HEK293 (cell line): ENCODE measurements around the gene WIPI1.

Experiments used
- CTCF ChIA-PET: fragments of 350-600 bp; formaldehyde crosslinking; extraction: SDS; loops from one replicate; lab custom pipeline; 2021; ENCODE audit warnings: antibody characterized with exemption; lab: Yijun Ruan, JAX
- POLR2A ChIA-PET: fragments of 300-600 bp; formaldehyde crosslinking; extraction: SDS; loops from one replicate; lab custom pipeline; 2020; ENCODE audit warnings: antibody characterized with exemption, inconsistent platforms; lab: Yijun Ruan, JAX
- H3K27ac ChIP-seq: fragments of 200-500 bp; sonication (Bioruptor generic); 2 replicates; pipeline ENCODE4 v1.5.1; 2014; ENCODE audit warnings: low read depth, low read length, control low read depth, inconsistent platforms; ENCODE audit errors: extremely low read depth
- H3K36me3 ChIP-seq, 2 experiments: fragments of 200-500 bp in 1 of 2; sonication (Bioruptor generic) in 1 of 2; 1 replicate in 1 of 2; 2 replicates in 1 of 2; pipeline ENCODE4 v1.5.1; 2014 to 2017; ENCODE audit warnings: inconsistent platforms in 2 of 2, low read length in 2 of 2; ENCODE audit not compliant: control insufficient read depth in 2 of 2, insufficient read depth in 1 of 2
- H3K4me1 ChIP-seq: fragments of 200-500 bp; sonication (Bioruptor generic); 2 replicates; pipeline ENCODE4 v1.5.1; 2014; ENCODE audit warnings: mild to moderate bottlenecking, low read length, inconsistent platforms; ENCODE audit not compliant: control insufficient read depth, insufficient read depth
- H3K4me3 ChIP-seq: 2 replicates; pipeline ENCODE4 v1.5.1; 2011; ENCODE audit warnings: low read depth, mild to moderate bottlenecking, control low read depth, low read length, moderate library complexity
- H3K9me3 ChIP-seq: fragments of 200-500 bp; sonication (Bioruptor generic); 2 replicates; pipeline ENCODE4 v1.5.1; 2014; ENCODE audit warnings: low read depth, low read length, inconsistent platforms; ENCODE audit not compliant: control insufficient read depth, insufficient read depth
- GLIS2 ChIP-seq: fragments of 450-650 bp; formaldehyde crosslinking; IDR thresholded peaks from 2 replicates; pipeline ENCODE4 v1.5.1; 2016; ENCODE audit warnings: missing biosample characterization, missing genetic modification characterization
- REPIN1 ChIP-seq: fragments of 450-650 bp; formaldehyde crosslinking; IDR thresholded peaks from 2 replicates; pipeline ENCODE4 v1.5.1; 2017; ENCODE audit warnings: missing biosample characterization, missing genetic modification characterization, low read depth
- ZBTB17 ChIP-seq: fragments of 450-650 bp; formaldehyde crosslinking; IDR thresholded peaks from 2 replicates; pipeline ENCODE4 v1.5.1; 2016; ENCODE audit warnings: missing biosample characterization, missing genetic modification characterization
- ZNF10 ChIP-seq: fragments of 450-650 bp; formaldehyde crosslinking; IDR thresholded peaks from 2 replicates; pipeline ENCODE4 v1.5.1; 2017; ENCODE audit warnings: missing biosample characterization, missing genetic modification characterization
- ZNF121 ChIP-seq: fragments of 450-650 bp; formaldehyde crosslinking; IDR thresholded peaks from 2 replicates; pipeline ENCODE4 v1.5.1; 2016; ENCODE audit warnings: missing biosample characterization, missing genetic modification characterization
- ZNF138 ChIP-seq: fragments of 450-650 bp; formaldehyde crosslinking; IDR thresholded peaks from 2 replicates; pipeline ENCODE4 v1.5.1; 2016; ENCODE audit warnings: missing biosample characterization, missing genetic modification characterization, borderline replicate concordance
- ZNF157 ChIP-seq: fragments of 450-650 bp; formaldehyde crosslinking; IDR thresholded peaks from 2 replicates; pipeline ENCODE4 v1.5.1; 2016; ENCODE audit warnings: missing biosample characterization, missing genetic modification characterization
- ZNF175 ChIP-seq: fragments of 450-650 bp; formaldehyde crosslinking; IDR thresholded peaks from 2 replicates; pipeline ENCODE4 v1.5.1; 2016; ENCODE audit warnings: missing biosample characterization, missing genetic modification characterization
- ZNF211 ChIP-seq: fragments of 450-650 bp; formaldehyde crosslinking; IDR thresholded peaks from 2 replicates; pipeline ENCODE4 v1.5.1; 2016; ENCODE audit warnings: low read depth, missing biosample characterization, missing genetic modification characterization
- ZNF24 ChIP-seq: fragments of 450-650 bp; formaldehyde crosslinking; IDR thresholded peaks from 2 replicates; pipeline ENCODE4 v1.5.1; 2016; ENCODE audit warnings: missing biosample characterization, missing genetic modification characterization
- ZNF37A ChIP-seq: fragments of 450-650 bp; IDR thresholded peaks from 2 replicates; pipeline ENCODE4 v1.5.1; 2018; ENCODE audit warnings: missing biosample characterization, missing genetic modification characterization
- ZNF391 ChIP-seq: fragments of 450-650 bp; formaldehyde crosslinking; IDR thresholded peaks from 2 replicates; pipeline ENCODE4 v1.5.1; 2016; ENCODE audit warnings: low read depth, missing biosample characterization, missing genetic modification characterization, borderline replicate concordance
- ZNF501 ChIP-seq: fragments of 450-650 bp; formaldehyde crosslinking; IDR thresholded peaks from 2 replicates; pipeline ENCODE4 v1.5.1; 2016; ENCODE audit warnings: missing biosample characterization, missing genetic modification characterization
- ZNF623 ChIP-seq: fragments of 450-650 bp; formaldehyde crosslinking; IDR thresholded peaks from 2 replicates; pipeline ENCODE4 v1.5.1; 2016; ENCODE audit warnings: missing biosample characterization, missing genetic modification characterization
- ZNF624 ChIP-seq: fragments of 450-650 bp; formaldehyde crosslinking; IDR thresholded peaks from 2 replicates; pipeline ENCODE4 v1.5.1; 2017; ENCODE audit warnings: missing biosample characterization, missing genetic modification characterization
- ZNF785 ChIP-seq: fragments of 450-650 bp; formaldehyde crosslinking; IDR thresholded peaks from 2 replicates; pipeline ENCODE4 v1.5.1; 2016; ENCODE audit warnings: missing biosample characterization, missing genetic modification characterization
- ZNF830 ChIP-seq: fragments of 450-650 bp; IDR thresholded peaks from 2 replicates; pipeline ENCODE4 v1.5.0; 2018; ENCODE audit warnings: missing biosample characterization, missing genetic modification characterization, low read depth, mild to moderate bottlenecking, moderate library complexity
- ZXDB ChIP-seq: fragments of 450-650 bp; formaldehyde crosslinking; IDR thresholded peaks from 2 replicates; pipeline ENCODE4 v1.5.1; 2016; ENCODE audit warnings: missing biosample characterization, missing genetic modification characterization
- TF ChIP-seq, protein P1 (sequence below): fragments of 450-650 bp; formaldehyde crosslinking; IDR thresholded peaks from 2 replicates; pipeline ENCODE4 v1.5.1; 2016; ENCODE audit warnings: missing biosample characterization, missing genetic modification characterization
- TF ChIP-seq, protein P2 (sequence below): fragments of 450-650 bp; formaldehyde crosslinking; IDR thresholded peaks from 2 replicates; pipeline ENCODE4 v1.5.1; 2016; ENCODE audit warnings: missing biosample characterization, missing genetic modification characterization
- TF ChIP-seq, protein P3 (sequence below): fragments of 450-650 bp; formaldehyde crosslinking; IDR thresholded peaks from 2 replicates; pipeline ENCODE4 v1.5.1; 2016; ENCODE audit warnings: missing biosample characterization, missing genetic modification characterization
- TF ChIP-seq, protein P4 (sequence below): fragments of 450-650 bp; formaldehyde crosslinking; optimal IDR thresholded peaks from 2 replicates; pipeline ENCODE3; 2016; ENCODE audit warnings: missing biosample characterization, mild to moderate bottlenecking, missing genetic modification characterization
- TF ChIP-seq, protein P5 (sequence below): fragments of 450-650 bp; formaldehyde crosslinking; IDR thresholded peaks from 2 replicates; pipeline ENCODE4 v1.5.1; 2016; ENCODE audit warnings: missing biosample characterization, missing genetic modification characterization, low read depth

Gene WIPI1

DNA sequence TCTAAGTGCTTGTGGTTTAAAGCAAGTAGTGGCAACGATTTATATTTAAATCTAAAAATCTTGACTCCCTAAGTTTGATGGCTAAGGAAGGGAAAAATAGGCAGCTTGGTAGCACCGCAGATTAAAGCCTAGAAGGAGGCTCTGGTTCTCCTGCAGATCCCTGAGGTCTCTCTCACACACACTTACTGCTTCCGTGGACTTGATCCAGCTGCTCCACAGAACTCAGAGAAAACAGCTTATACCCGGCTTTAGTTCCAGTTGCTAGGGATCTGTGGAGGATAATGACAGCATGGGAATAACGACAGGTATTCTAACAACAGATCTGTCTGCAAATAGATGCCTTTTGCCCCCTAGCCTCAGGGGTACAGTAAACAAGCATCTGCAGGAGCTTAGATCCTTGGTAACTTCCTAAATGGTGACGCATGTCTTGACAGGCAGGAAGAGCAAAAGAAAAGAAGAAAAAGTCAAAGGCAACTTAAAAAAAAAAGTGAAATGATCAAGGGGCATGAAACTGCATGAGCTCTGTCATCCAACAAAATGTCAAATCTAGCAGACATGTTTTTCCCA, 4.5 kb downstream of the WIPI1 start (continued):
- no peak for TF ChIP-seq ZNF391 (tag by site-specific recombination)
- no peak for TF ChIP-seq ZNF138 (tag by site-specific recombination)
- TF ChIP-seq ZNF175 (tag by site-specific recombination), result no peak
- no peak for TF ChIP-seq ZXDB
- no peak for TF ChIP-seq ZNF37A (tag by site-specific recombination)
- TF ChIP-seq, protein P1, sequence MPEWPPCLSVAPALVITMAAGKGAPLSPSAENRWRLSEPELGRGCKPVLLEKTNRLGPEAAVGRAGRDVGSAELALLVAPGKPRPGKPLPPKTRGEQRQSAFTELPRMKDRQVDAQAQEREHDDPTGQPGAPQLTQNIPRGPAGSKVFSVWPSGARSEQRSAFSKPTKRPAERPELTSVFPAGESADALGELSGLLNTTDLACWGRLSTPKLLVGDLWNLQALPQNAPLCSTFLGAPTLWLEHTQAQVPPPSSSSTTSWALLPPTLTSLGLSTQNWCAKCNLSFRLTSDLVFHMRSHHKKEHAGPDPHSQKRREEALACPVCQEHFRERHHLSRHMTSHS, result no peak
- TF ChIP-seq, protein P2, sequence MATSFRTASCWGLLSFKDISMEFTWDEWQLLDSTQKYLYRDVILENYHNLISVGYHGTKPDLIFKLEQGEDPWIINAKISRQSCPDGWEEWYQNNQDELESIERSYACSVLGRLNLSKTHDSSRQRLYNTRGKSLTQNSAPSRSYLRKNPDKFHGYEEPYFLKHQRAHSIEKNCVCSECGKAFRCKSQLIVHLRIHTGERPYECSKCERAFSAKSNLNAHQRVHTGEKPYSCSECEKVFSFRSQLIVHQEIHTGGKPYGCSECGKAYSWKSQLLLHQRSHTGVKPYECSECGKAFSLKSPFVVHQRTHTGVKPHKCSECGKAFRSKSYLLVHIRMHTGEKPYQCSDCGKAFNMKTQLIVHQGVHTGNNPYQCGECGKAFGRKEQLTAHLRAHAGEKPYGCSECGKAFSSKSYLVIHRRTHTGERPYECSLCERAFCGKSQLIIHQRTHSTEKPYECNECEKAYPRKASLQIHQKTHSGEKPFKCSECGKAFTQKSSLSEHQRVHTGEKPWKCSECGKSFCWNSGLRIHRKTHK (tag by site-specific recombination), result no peak
- no peak for TF ChIP-seq ZNF121 (tag by site-specific recombination)
- TF ChIP-seq ZNF830, result no peak
- TF ChIP-seq ZNF623 (tag by site-specific recombination), result no peak

DNA sequence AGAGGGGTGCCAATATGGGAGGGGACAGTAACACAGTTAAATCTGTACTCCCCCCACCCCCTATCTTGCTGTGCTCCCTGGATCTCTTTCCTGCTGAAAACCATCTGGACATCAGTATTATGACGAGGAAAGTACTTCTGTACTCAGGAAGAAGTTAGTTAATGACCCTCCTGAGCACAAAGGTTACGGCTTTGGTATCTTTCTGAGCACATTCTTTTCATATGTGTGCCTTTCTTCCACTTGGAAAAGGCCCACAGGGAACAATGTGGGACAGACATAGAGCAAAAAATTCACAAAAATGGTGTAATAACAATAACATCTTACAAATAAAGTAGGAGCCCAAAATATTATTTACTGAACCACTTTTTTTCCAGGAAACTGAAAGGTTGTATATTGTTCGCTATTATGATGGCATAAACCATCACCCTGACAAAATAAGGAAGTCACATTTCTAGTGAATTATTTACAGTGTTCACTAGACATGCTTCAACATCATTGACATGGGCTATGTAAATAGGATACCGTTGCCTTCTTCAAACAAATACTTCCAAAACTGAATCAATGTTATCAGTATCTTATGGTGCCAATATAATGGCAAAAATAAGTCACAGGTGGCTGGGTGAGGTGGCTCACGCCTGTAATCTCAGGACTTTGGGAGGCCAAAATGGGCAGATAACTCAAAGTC, 5.5 kb downstream of the WIPI1 start:
- POLR2A ChIA-PET, result no interaction called here
- TF ChIP-seq ZNF785 (no peak), ZNF157 (tag by site-specific recombination) (no peak), REPIN1 (tag by site-specific recombination) (no peak), ZNF10 (no peak), ZNF24 (tag by site-specific recombination) (no peak), GLIS2 (tag by site-specific recombination) (no peak), ZNF211 (tag by site-specific recombination) (no peak), ZNF624 (no peak), ZNF830 (no peak), ZBTB17 (tag by site-specific recombination) (no peak), ZNF501 (no peak)
- TF ChIP-seq, protein P3, sequence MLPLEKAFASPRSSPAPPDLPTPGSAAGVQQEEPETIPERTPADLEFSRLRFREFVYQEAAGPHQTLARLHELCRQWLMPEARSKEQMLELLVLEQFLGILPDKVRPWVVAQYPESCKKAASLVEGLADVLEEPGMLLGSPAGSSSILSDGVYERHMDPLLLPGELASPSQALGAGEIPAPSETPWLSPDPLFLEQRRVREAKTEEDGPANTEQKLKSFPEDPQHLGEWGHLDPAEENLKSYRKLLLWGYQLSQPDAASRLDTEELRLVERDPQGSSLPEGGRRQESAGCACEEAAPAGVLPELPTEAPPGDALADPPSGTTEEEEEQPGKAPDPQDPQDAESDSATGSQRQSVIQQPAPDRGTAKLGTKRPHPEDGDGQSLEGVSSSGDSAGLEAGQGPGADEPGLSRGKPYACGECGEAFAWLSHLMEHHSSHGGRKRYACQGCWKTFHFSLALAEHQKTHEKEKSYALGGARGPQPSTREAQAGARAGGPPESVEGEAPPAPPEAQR, result no peak
- TF ChIP-seq, protein P4, sequence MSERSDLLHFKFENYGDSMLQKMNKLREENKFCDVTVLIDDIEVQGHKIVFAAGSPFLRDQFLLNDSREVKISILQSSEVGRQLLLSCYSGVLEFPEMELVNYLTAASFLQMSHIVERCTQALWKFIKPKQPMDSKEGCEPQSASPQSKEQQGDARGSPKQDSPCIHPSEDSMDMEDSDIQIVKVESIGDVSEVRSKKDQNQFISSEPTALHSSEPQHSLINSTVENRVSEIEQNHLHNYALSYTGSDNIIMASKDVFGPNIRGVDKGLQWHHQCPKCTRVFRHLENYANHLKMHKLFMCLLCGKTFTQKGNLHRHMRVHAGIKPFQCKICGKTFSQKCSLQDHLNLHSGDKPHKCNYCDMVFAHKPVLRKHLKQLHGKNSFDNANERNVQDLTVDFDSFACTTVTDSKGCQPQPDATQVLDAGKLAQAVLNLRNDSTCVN (tag by site-specific recombination), result no peak
- TF ChIP-seq, protein P5, sequence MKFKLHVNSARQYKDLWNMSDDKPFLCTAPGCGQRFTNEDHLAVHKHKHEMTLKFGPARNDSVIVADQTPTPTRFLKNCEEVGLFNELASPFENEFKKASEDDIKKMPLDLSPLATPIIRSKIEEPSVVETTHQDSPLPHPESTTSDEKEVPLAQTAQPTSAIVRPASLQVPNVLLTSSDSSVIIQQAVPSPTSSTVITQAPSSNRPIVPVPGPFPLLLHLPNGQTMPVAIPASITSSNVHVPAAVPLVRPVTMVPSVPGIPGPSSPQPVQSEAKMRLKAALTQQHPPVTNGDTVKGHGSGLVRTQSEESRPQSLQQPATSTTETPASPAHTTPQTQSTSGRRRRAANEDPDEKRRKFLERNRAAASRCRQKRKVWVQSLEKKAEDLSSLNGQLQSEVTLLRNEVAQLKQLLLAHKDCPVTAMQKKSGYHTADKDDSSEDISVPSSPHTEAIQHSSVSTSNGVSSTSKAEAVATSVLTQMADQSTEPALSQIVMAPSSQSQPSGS (tag by site-specific recombination), result no peak

More for the DNA sequence above, 5.5 kb downstream of the WIPI1 start:
- Histone ChIP-seq H3K9me3 (no peaks in the 10 kb centered on the region), H3K4me1 (peaks cover 10% of the 10 kb centered on the region), H3K36me3 (0 out of 3 replicates have a peak, but pooled peaks cover 0 to 3% of the 10 kb centered on the region in 2 experiments), H3K4me3 (no peak overlapping the region), H3K27ac (no peak overlapping the region)
- CTCF ChIA-PET, result interaction anchor here (1.1 to 1.3 kb wide), 2 partner anchors 15 to 16 kb away, joined by 3 read pairs; no protein-coding TSS in a partner anchor
